ENCODE measurements around the gene CRNKL1. TPM values are rescaled to one million over a fixed set of nuclear protein-coding genes. Genes with fewer than 3 reads are reported as not detected.

Gene CRNKL1
- total and polyA plus RNA-seq, 2 of the 4 experiments (the other 2 are of a cell fraction), result 7.4 to 20.1 TPM

DNA sequence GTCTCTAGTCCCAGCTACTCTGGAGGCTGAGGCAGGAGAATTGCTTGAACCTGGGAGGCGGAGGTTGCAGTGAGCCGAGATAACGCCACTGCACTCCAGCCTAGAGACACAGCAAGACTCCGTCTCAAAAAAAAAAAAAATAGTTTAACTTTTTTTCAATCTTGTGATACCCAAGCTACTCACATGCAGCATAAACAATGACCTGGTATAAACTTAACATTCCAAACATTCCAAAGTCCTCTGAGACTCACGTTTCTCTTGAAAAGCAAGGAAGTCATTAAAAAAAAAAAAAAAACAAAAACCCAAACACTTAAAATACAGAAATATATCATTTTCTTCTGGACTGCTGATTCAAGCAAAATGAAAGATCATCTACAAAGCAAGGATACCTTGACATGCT lies 14.3 kb downstream of the CRNKL1 start:
- DNase-seq, result peak; percentile 79
- peak overlapping the region; percentile 49 for H2BK120ac ChIP-seq (ENCODE audit: low read depth, low read length)
- BruUV-seq (replicated peaks), result no TSS peak
- no peak overlapping the region for H3K14ac ChIP-seq (replicated peaks; ENCODE audit: low read depth, low read length)
- TF ChIP-seq POLR2A (IDR thresholded peaks at IDR 0.05; ENCODE audit: low read depth, low read length) (no peak), BHLHE40 (IDR thresholded peaks at IDR 0.05; ENCODE audit: low read depth, low read length) (peak; percentile 91; the same call in 1 of the 2 replicates)
- peak overlapping the region; percentile 61 for H2BK5ac ChIP-seq (ENCODE audit: low read depth, low read length, poor library complexity, severe bottlenecking)
- 0 out of 3 replicates have a peak overlapping the region, but pooled peaks have one; percentile 3 for H2BK15ac ChIP-seq (ENCODE audit: low read depth, low read length)
- H4K20me1 ChIP-seq (ENCODE audit: insufficient read depth, low read length), result no peaks in the 10 kb centered on the region; the same call in 1 of the 2 replicates
- no peak overlapping the region for H3K23ac ChIP-seq (ENCODE audit: low read depth, low read length)
- H3K9ac ChIP-seq (ENCODE audit: low read depth, low read length), result no peak overlapping the region
- no peak overlapping the region for H4K5ac ChIP-seq (ENCODE audit: low read depth, low read length)
- H3K4me1 ChIP-seq (ENCODE audit: control insufficient read depth, insufficient read depth, low read length), result peaks cover 15% of the 10 kb centered on the region
- 0 out of 4 replicates have a peak overlapping the region, but pooled peaks of 1 of the 2 experiments have one; percentile 4 for H4K8ac ChIP-seq (ENCODE audit: low read depth in 2 of 2, low read length in 2 of 2)
- H3K27ac ChIP-seq (ENCODE audit: insufficient read depth, low read length), result peak overlapping the region; percentile 58; the same call in 1 of the 2 replicates
- H3K4me2 ChIP-seq (ENCODE audit: low read depth, low read length), result peak overlapping the region; percentile 23; the same call in 1 of the 2 replicates
- no peaks in the 10 kb centered on the region for H3K27me3 ChIP-seq (ENCODE audit: control insufficient read depth, insufficient read depth, low read length)
- peak overlapping the region; percentile 24; the same call in 1 of the 2 replicates for H3K4ac ChIP-seq (ENCODE audit: low read depth, low read length)
- in situ Hi-C loops (cut with MboI; ENCODE audit: low sequenced_read_pairs) (loop anchor here (25.0 kb wide), 1 partner anchor 1501 kb away; no protein-coding TSS in a partner anchor), intact Hi-C loops (cut with micrococcal nuclease) (no loop called here), dilution Hi-C loops (cut with HindIII; ENCODE audit: low sequenced_read_pairs, unreplicated experiment) (no loop called here)
- no peak overlapping the region for H3K4me3 ChIP-seq (ENCODE audit: insufficient read depth, low read depth, low read length)
- 0 out of 2 replicates have a peak overlapping the region, but pooled peaks have one; percentile 60 for H2BK20ac ChIP-seq (ENCODE audit: low read depth, low read length)
- ATAC-seq (ENCODE audit: low read depth), result peak; percentile 67
- ChIA-PET POLR2A (ENCODE audit: unreplicated experiment) (interaction anchor here (0.5 to 0.6 kb wide), 2 partner anchors 91 to 413 kb away, joined by 4 to 6 read pairs; no protein-coding TSS in a partner anchor), CTCF (interaction anchor here (0.5 to 0.6 kb wide), 3 partner anchors 261 to 1361 kb away, joined by 3 to 6 read pairs (median 4); no protein-coding TSS in a partner anchor)
- no peak overlapping the region for H2AK9ac ChIP-seq (replicated peaks; ENCODE audit: low read depth, low read length, poor library complexity)
- peaks cover 50% of the 10 kb centered on the region for H3K36me3 ChIP-seq (ENCODE audit: control insufficient read depth, insufficient read depth, low read length)
- no peaks in the 10 kb centered on the region for H3K9me3 ChIP-seq (ENCODE audit: control insufficient read depth, insufficient read depth, low read length)
- H4K91ac ChIP-seq (ENCODE audit: insufficient read depth, low read depth, low read length), result peak overlapping the region; percentile 37; the same call in 1 of the 2 replicates
- no peak overlapping the region for H2AK5ac ChIP-seq (ENCODE audit: low read depth, low read length)
- no peak overlapping the region for H2AFZ ChIP-seq (replicated peaks; ENCODE audit: low read length, poor library complexity)
- WGBS, 2 experiments (ENCODE audit: extremely low coverage in 2 of 2, insufficient read length in 1 of 2), result no CpG with 5 or more reads among the region's 5 CpGs
- H3K9me1 ChIP-seq (ENCODE audit: insufficient read depth, low read length), result no peaks in the 10 kb centered on the region
- H3K18ac ChIP-seq (ENCODE audit: low read depth, low read length), result peak overlapping the region; percentile 29; the same call in 1 of the 2 replicates
- no peak overlapping the region for H3K56ac ChIP-seq (ENCODE audit: extremely low read depth, insufficient read depth, low read length)
- H3K79me1 ChIP-seq (ENCODE audit: low read depth in 1 of 2, low read length in 2 of 2), result peaks cover 16 to 17% of the 10 kb centered on the region in 2 experiments
